ENCODE measurements around the gene G3BP2.

- TF ChIP-seq POLR2AphosphoS5 (IDR thresholded peaks at IDR 0.05) (no peak), CTCF (IDR thresholded peaks at IDR 0.05) (no peak), EP300 (IDR thresholded peaks at IDR 0.05) (no peak)
These were observed 12.7 kb downstream of the G3BP2 start for GRCh38 chr4:75660491-75660890.
